Heart left ventricle (tissue), 16 donors: ENCODE data around the gene EVL. TPM values are rescaled to one million over a fixed set of nuclear protein-coding genes. Genes with fewer than 3 reads are reported as not detected.
A peak's percentile ranks its signal among the peaks of the same experiment; 100 is the strongest.

Experiments used
- ATAC-seq, 4 donors: fragments of 200-7000 bp; cut with Tn5 transposase; one replicate each; pipeline ENCODE4 v1.9.1; 2020 to 2022; ENCODE audit warnings: moderate library complexity in 4 of 4, mild to moderate bottlenecking in 3 of 4, moderate number of reproducible peaks in 1 of 4
- DNase-seq, 5 donors: peaks; one replicate each; pipeline ENCODE4 v3.0.0-alpha.2; 2020
- H3K27ac ChIP-seq, 12 donors: fragments of 200-600 bp; sonication (generic) in 4 of 12; one replicate each; pipeline versions ENCODE4 v1.5.0 to v1.8.0; 2016 to 2022; ENCODE audit warnings: mild to moderate bottlenecking in 2 of 12
- H3K27me3 ChIP-seq, 9 donors: fragments of 200-600 bp; sonication (generic) in 2 of 9; one replicate each; pipeline versions ENCODE4 v1.5.1 to v1.8.0; 2016 to 2022; ENCODE audit warnings: mild to moderate bottlenecking in 3 of 9
- H3K36me3 ChIP-seq, 9 donors: fragments of 200-600 bp; sonication (generic) in 2 of 9; one replicate each; pipeline versions ENCODE4 v1.5.0 to v1.8.0; 2018 to 2022; ENCODE audit warnings: mild to moderate bottlenecking in 2 of 9
- H3K4me1 ChIP-seq, 12 donors: fragments of 200-600 bp; sonication (generic) in 4 of 12; one replicate each; pipeline versions ENCODE4 v1.5.0 to v1.8.0; 2016 to 2022; ENCODE audit warnings: mild to moderate bottlenecking in 3 of 12
- H3K4me3 ChIP-seq, 12 donors: fragments of 200-600 bp; sonication (generic) in 4 of 12; one replicate each; pipeline versions ENCODE4 v1.5.0 to v1.8.0; 2017 to 2022; ENCODE audit warnings: mild to moderate bottlenecking in 9 of 12, moderate library complexity in 4 of 12
- H3K9me3 ChIP-seq, 12 donors: fragments of 200-600 bp; sonication (generic) in 4 of 12; one replicate each; pipeline versions ENCODE4 v1.5.0 to v1.8.0; 2016 to 2022; ENCODE audit warnings: mild to moderate bottlenecking in 1 of 12
- CTCF ChIP-seq, 12 donors: fragments of 200-600 bp; sonication (generic) in 4 of 12; IDR thresholded peaks; one replicate each; pipeline versions ENCODE4 v1.5.0 to v1.8.0; 2018 to 2022; ENCODE audit warnings: antibody characterized with exemption in 12 of 12, mild to moderate bottlenecking in 5 of 12
- POLR2A ChIP-seq, 2 donors: fragments of 450-650 bp; IDR thresholded peaks; one replicate each; pipeline ENCODE4 v1.6.1; 2017; ENCODE audit warnings: antibody characterized with exemption in 2 of 2, mild to moderate bottlenecking in 2 of 2, moderate library complexity in 2 of 2
- WGBS, 4 donors: extraction: QIAGEN DNeasy Blood & Tissue Kit in 2 of 4; methylation state at CpG; one replicate each; pipeline versions ENCODE4 v1.1.5 to v1.1.7; 2013 to 2018; 5-methylcytosine and 5-hydroxymethylcytosine counted together
- intact Hi-C, 10 donors: fragments of 100-400 bp; cut with DNase I; formaldehyde crosslinking; loops; one replicate each; pipeline versions ENCODE4 v1.11.1 to v1.14.2; 2022
- polyA plus RNA-seq, 2 donors: library from polyadenylated mRNA; stranded (reverse); fragments of 200-250 nt; gene quantifications; one replicate each; pipeline ENCODE4 v1.2.3, GENCODE V29; 2013
- total RNA-seq, 9 donors: library from RNA; depleted of rRNA in 2 of 9; stranded (reverse); fragments of >200 nt in 2 of 9; fragmentation: NEBNext Ultra II Directional in 3 of 9; extraction: Animal tissue kit (Norgen Biotek cat#: 25700) in 3 of 9; gene quantifications; one replicate each; pipeline versions ENCODE4 v1.1.0 to v1.2.4, GENCODE V29; 2016 to 2023
- donor health status: ischemic (EF 13 %, LVEDD 7.1; RV severe dilation, severe dysfunction).
- donor health status: healthy with polysubstance abuse.
- donor health status: DM: no; HTN: yes; CAD: no.
- donor health status: DM: no; HTN: no; CAD: no.
- donor health status: ischemic (EF 25% LVEDD 6.9; RV normal size, moderate dysfunction).
- donor health status: ischemic (EF 25% LVEDD 5.7; RV mildly dilated, moderate dysfunction).
- donor health status: healthy.
- donor health status: DM: yes; HTN: yes; CAD: no.
- donor health status: ischemic (EF 35%, LVEDD 5.7; RV mildly dilated, moderate dysfunction).
- donor health status: nonischemic (EF 11% LVEDD 7.7; RV severe dilation, severe dysfunction).
- donor health status: DM: yes; HTN: yes; CAD: no.
- donor health status: PGD.
- donor health status: ischemic (EF 29% LVEDD 5.4; RV normal size, mild dysfunction).
- donor health status: nonischemic (EF 23%, LVEDD 6.1; RV moderate dilation, normal function).

EVL gene
- total and polyA plus RNA-seq, 11 donors = 23.8 to 116 (median 39.9) TPM

- Histone ChIP-seq H3K9me3 (no peaks in the 10 kb centered on the region), H3K4me1 (peaks cover 0 to 34% (median 19%) of the 10 kb centered on the region in 12 donors), H3K27ac (peak overlapping the region in 2 of 12 donors; percentile 11 to 13), H3K36me3 (no peaks in the 10 kb centered on the region), H3K4me3 (no peak overlapping the region), H3K27me3 (no peaks in the 10 kb centered on the region)
- TF ChIP-seq POLR2A (IDR thresholded peaks at IDR 0.05) (no peak), CTCF (IDR thresholded peaks at IDR 0.05) (no peak)
- WGBS, 4 donors = 70 to 76% (median 73%) methylated on average over 7 of the region's 7 CpGs
- peak in 3 of 4 donors; percentile 53 to 66 (median 53) for ATAC-seq
- intact Hi-C loops = loop anchor here in 1 of 10 donors (10.0 kb wide), 1 partner anchor 74 kb away; no protein-coding TSS in a partner anchor
- DNase-seq = no peak
Observed at GRCh38 chr14:100030452-100031153, 34.6 kb upstream of the EVL start.

GRCh38 chr14:100031506-100032281, 33.5 kb upstream of the EVL start:
- Histone ChIP-seq H3K9me3 (no peaks in the 10 kb centered on the region), H3K4me3 (peak overlapping the region in 3 of 12 donors; percentile 1 to 27 (median 3)), H3K4me1 (peaks cover 0 to 34% (median 17%) of the 10 kb centered on the region in 12 donors), H3K27me3 (no peaks in the 10 kb centered on the region), H3K27ac (peak overlapping the region in 4 of 12 donors; percentile 10 to 54 (median 42)), H3K36me3 (no peaks in the 10 kb centered on the region)
- TF ChIP-seq CTCF (IDR thresholded peaks at IDR 0.05) (no peak), POLR2A (IDR thresholded peaks at IDR 0.05) (no peak)
- intact Hi-C loops = loop anchor here in 1 of 10 donors (10.0 kb wide), 1 partner anchor 73 kb away; no protein-coding TSS in a partner anchor
- ATAC-seq = peak; percentile 4 to 88 (median 73)
- WGBS, 4 donors = 63 to 76% (median 70%) methylated on average over 7 of the region's 7 CpGs
- DNase-seq = peak in 2 of 5 donors; percentile 34 to 35

GRCh38 chr14:100032738-100033137, 32.5 kb upstream of the EVL start:
- WGBS, 4 donors = 94 to 100% (median 98%) methylated on average over 1 of the region's 1 CpG
- H3K4me1 ChIP-seq = peaks cover 0 to 34% (median 18%) of the 10 kb centered on the region in 12 donors
- H3K9me3 ChIP-seq = no peaks in the 10 kb centered on the region
- intact Hi-C loops = loop anchor here in 1 of 10 donors (10.0 kb wide), 1 partner anchor 72 kb away; no protein-coding TSS in a partner anchor
- no peaks in the 10 kb centered on the region for H3K27me3 ChIP-seq
- TF ChIP-seq POLR2A (IDR thresholded peaks at IDR 0.05) = no peak
- TF ChIP-seq CTCF (IDR thresholded peaks at IDR 0.05) = no peak
- H3K27ac ChIP-seq = no peak overlapping the region
- DNase-seq (no peak), ATAC-seq (no peak)
- no peak overlapping the region for H3K4me3 ChIP-seq
- H3K36me3 ChIP-seq = no peaks in the 10 kb centered on the region
